T-helper 2 cell treated with Interferon-gamma antibody and Interleukin-4, amounts not matched to agents 5 μg/mL and 100 μg/mL, for 36 hours (primary cell): Measurements from ENCODE around the gene DIP2C.

Experiments
- DNase-seq: peaks from one replicate; pipeline ENCODE4 v3.0.0; 2021; ENCODE audit warnings: low spot score
- H3K27ac Mint-ChIP-seq: one replicate; pipeline ENCODE4 v1.8.0; 2021; ENCODE audit warnings: mild to moderate bottlenecking, mixed read lengths
- H3K27me3 Mint-ChIP-seq: one replicate; pipeline ENCODE4 v1.8.0; 2021; ENCODE audit warnings: low read depth, mixed read lengths
- H3K36me3 Mint-ChIP-seq: one replicate; pipeline ENCODE4 v1.8.0; 2021; ENCODE audit warnings: low read depth, mixed read lengths
- H3K4me1 Mint-ChIP-seq: one replicate; pipeline ENCODE4 v1.8.0; 2021; ENCODE audit warnings: low read depth, mixed read lengths
- H3K4me3 Mint-ChIP-seq: one replicate; pipeline ENCODE4 v1.8.0; 2022; ENCODE audit warnings: mild to moderate bottlenecking, moderate library complexity, mixed read lengths
- H3K9me3 Mint-ChIP-seq: one replicate; pipeline ENCODE4 v1.8.0; 2021; ENCODE audit warnings: mixed read lengths

DIP2C gene

DNA sequence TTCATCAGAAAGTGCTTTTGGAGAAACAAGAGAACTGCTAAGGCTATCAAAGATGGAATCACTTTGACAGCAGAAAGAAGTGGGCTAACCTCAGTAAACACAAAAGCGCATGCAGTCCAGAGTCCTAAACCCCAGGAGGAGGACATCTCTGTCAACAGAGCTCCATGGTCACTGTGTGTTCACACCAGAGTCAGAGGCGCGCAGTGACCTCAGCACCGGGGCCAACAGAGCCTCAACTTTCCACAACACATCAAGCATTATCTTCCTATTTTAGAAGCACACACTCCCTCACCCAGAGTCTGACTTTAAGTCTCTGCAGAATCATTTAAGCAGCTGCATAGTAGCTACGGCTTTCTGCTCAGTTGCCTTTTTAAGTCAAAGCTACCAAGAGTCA is 195.3 kb downstream of the DIP2C start:
- Mint-ChIP-seq H3K4me1 (no peaks in the 10 kb centered on the region), H3K9me3 (no peaks in the 10 kb centered on the region), H3K4me3 (no peak overlapping the region), H3K27me3 (peaks cover 6% of the 10 kb centered on the region), H3K36me3 (no peaks in the 10 kb centered on the region), H3K27ac (no peak overlapping the region)
- no peak for DNase-seq

GRCh38 chr10:493391-494148 is 195.9 kb downstream of the DIP2C start:
- no peak for DNase-seq
- Mint-ChIP-seq H3K4me1 (no peaks in the 10 kb centered on the region), H3K27me3 (peaks cover 6% of the 10 kb centered on the region), H3K27ac (no peak overlapping the region), H3K4me3 (no peak overlapping the region), H3K36me3 (no peaks in the 10 kb centered on the region), H3K9me3 (no peaks in the 10 kb centered on the region)

GRCh38 chr10:492836-493235 is 196.6 kb downstream of the DIP2C start:
- Mint-ChIP-seq H3K4me1 (no peaks in the 10 kb centered on the region), H3K4me3 (no peak overlapping the region), H3K27ac (no peak overlapping the region), H3K9me3 (no peaks in the 10 kb centered on the region), H3K27me3 (peaks cover 4% of the 10 kb centered on the region), H3K36me3 (no peaks in the 10 kb centered on the region)
- DNase-seq, result no peak

DNA sequence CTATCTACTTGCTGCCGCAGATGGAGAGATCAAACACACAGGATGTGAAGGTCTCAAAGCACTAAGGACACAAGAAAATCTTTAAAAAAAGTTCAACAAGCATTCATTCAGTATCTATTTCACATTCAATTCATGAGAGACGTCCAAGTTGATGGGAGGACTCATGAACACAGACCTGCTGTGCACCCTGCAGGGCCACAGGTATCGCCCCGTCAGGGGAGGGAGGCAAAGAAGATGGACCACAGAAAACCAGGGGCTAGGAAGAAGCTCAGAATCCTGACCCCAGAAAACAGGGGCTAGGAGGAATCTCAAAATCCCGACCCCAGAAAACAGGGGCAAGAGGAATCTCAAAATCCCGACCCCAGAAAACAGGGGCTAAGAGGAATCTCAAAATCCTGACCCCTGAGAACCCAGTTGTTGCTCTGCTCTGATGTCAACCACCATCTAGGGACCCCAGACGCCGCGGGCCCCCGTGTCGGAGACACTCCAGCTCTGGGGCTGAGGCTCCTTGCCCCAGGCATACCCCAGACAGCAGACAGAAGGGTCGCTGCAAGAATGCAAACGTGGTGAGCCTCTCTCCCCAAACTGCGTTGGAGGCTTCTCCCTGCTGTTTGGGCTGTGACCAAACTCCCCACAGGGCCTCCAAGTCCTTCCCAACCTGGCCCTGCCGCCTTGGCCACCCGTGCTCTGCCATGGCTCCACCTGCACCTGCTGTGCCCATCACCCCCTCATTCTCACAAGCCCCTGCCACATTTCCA is 197.6 kb downstream of the DIP2C start:
- Mint-ChIP-seq H3K27me3 (peaks cover 4% of the 10 kb centered on the region), H3K27ac (no peak overlapping the region), H3K9me3 (no peaks in the 10 kb centered on the region), H3K36me3 (no peaks in the 10 kb centered on the region), H3K4me3 (no peak overlapping the region), H3K4me1 (no peaks in the 10 kb centered on the region)
- no peak for DNase-seq

DNA sequence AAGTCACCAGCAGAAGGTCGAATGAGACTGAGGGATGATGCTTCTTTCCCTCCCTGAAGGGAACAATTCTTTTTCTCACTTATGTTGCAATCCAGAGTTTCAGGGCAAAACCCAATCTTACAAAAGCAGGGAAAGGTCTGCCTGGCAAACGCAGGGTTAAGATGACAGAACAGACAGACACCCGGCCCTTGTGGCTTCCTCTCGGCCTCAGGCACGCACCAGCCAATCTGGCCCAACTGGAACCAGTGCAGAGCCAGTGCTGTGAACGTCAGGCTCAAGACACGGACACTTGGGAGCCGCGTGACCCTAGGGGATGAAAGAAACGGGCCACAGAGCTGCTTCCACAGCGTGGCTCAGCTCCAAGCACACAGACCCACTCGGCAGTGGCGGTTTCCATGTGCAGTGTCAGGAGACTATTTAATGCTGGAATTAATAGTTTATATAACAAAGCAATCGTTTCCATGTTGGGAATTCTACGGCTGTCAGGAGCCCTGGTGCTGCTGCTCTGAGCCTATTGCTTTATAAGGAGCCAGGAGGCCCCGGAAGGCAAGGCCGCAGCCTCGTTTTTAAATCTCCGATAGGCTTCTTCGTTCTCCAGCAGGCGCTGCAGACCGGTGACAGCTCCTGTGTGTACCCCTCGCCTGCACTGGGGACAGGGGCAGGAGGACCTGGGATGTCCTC is 198.4 kb downstream of the DIP2C start:
- Mint-ChIP-seq H3K36me3 (no peaks in the 10 kb centered on the region), H3K9me3 (no peaks in the 10 kb centered on the region), H3K4me1 (no peaks in the 10 kb centered on the region), H3K4me3 (no peak overlapping the region), H3K27me3 (peaks cover 4% of the 10 kb centered on the region), H3K27ac (no peak overlapping the region)
- DNase-seq, result no peak

- Mint-ChIP-seq H3K4me1 (peaks cover 1% of the 10 kb centered on the region), H3K4me3 (no peak overlapping the region), H3K27me3 (peaks cover 4% of the 10 kb centered on the region), H3K9me3 (no peaks in the 10 kb centered on the region), H3K36me3 (peaks cover under 1% of the 10 kb centered on the region), H3K27ac (no peak overlapping the region)
- DNase-seq, result no peak
Measured at GRCh38 chr10:490256-490655, 199.2 kb downstream of the DIP2C start.

DNA sequence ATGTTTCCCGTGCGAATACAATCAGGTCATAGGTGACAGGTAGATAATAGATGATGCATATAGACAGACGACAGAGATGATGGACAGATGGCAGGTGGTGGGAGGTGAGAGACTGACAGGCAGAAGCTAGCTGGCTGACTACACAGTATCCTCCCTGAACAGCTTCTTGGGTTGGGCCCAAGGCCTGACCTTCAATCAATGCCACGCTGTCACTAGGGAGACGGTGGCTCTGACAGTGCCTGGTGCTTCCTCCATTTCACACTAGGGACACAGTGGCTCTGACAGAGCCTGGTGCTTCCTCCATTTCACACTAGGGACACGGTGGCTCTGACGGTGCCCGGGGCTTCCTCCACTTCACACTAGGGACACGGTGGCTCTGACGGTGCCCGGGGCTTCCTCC is 200.1 kb downstream of the DIP2C start:
- peaks cover 3% of the 10 kb centered on the region for H3K4me1 Mint-ChIP-seq
- DNase-seq, result no peak
- no peaks in the 10 kb centered on the region for H3K9me3 Mint-ChIP-seq
- H3K4me3 Mint-ChIP-seq, result no peak overlapping the region
- H3K27ac Mint-ChIP-seq, result no peak overlapping the region
- H3K36me3 Mint-ChIP-seq, result peaks cover 2% of the 10 kb centered on the region
- H3K27me3 Mint-ChIP-seq, result peaks cover 2% of the 10 kb centered on the region

- Mint-ChIP-seq H3K4me3 (no peak overlapping the region), H3K9me3 (no peaks in the 10 kb centered on the region), H3K4me1 (peaks cover 6% of the 10 kb centered on the region), H3K36me3 (peaks cover 2% of the 10 kb centered on the region), H3K27me3 (peaks cover 2% of the 10 kb centered on the region), H3K27ac (no peak overlapping the region)
- DNase-seq, result no peak
Measured at GRCh38 chr10:488933-489215, 200.6 kb downstream of the DIP2C start.

GRCh38 chr10:488081-488932 is 201.2 kb downstream of the DIP2C start:
- no peak overlapping the region for H3K27ac Mint-ChIP-seq
- peaks cover 2% of the 10 kb centered on the region for H3K36me3 Mint-ChIP-seq
- DNase-seq, result no peak
- peaks cover 6% of the 10 kb centered on the region for H3K4me1 Mint-ChIP-seq
- no peaks in the 10 kb centered on the region for H3K9me3 Mint-ChIP-seq
- H3K27me3 Mint-ChIP-seq, result peaks cover 2% of the 10 kb centered on the region
- no peak overlapping the region for H3K4me3 Mint-ChIP-seq

- peak overlapping the region; percentile 84 for H3K27ac Mint-ChIP-seq
- peaks cover 2% of the 10 kb centered on the region for H3K36me3 Mint-ChIP-seq
- no peak for DNase-seq
- H3K4me1 Mint-ChIP-seq, result peaks cover 6% of the 10 kb centered on the region
- H3K4me3 Mint-ChIP-seq, result peak overlapping the region; percentile 88
- peaks cover 2% of the 10 kb centered on the region for H3K27me3 Mint-ChIP-seq
- no peaks in the 10 kb centered on the region for H3K9me3 Mint-ChIP-seq
Measured at GRCh38 chr10:486666-487322, 202.7 kb downstream of the DIP2C start.

DNA sequence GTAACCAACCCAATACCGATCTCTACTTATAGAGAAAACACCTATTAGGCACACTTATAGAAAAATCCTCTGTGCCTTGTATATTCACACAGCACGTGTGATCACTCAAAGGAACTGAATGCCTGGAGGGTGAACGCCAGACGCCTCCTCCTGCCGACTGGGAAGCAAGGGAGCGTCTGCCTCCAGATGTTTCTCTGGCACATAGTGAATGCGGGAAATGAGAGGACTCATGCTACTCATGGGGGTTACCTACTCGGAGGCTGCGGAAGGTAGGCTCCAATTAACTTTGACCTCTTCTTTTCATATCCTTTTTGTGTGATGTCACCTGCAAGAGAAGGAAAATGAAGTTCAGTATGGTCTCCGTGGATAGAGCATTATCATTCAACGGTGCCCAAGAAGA is 203.3 kb downstream of the DIP2C start:
- DNase-seq, result no peak
- Mint-ChIP-seq H3K4me1 (peaks cover 6% of the 10 kb centered on the region), H3K27me3 (no peaks in the 10 kb centered on the region), H3K9me3 (no peaks in the 10 kb centered on the region), H3K4me3 (peak overlapping the region; percentile 88), H3K27ac (peak overlapping the region; percentile 84), H3K36me3 (peaks cover 2% of the 10 kb centered on the region)

- DNase-seq, result no peak
- H3K27ac Mint-ChIP-seq, result peak overlapping the region; percentile 87
Measured at GRCh38 chr10:485776-486175, 203.7 kb downstream of the DIP2C start.

GRCh38 chr10:484925-485661 is 204.4 kb downstream of the DIP2C start:
- Mint-ChIP-seq H3K27me3 (no peaks in the 10 kb centered on the region), H3K36me3 (peaks cover 2% of the 10 kb centered on the region), H3K27ac (peak overlapping the region; percentile 87), H3K9me3 (no peaks in the 10 kb centered on the region), H3K4me1 (peaks cover 6% of the 10 kb centered on the region), H3K4me3 (peak overlapping the region; percentile 88)
- DNase-seq, result no peak

More at GRCh38 chr10:485776-486175, 203.7 kb downstream of the DIP2C start:
- H3K27me3 Mint-ChIP-seq, result no peaks in the 10 kb centered on the region
- H3K36me3 Mint-ChIP-seq, result peaks cover 2% of the 10 kb centered on the region
- H3K4me1 Mint-ChIP-seq, result peaks cover 6% of the 10 kb centered on the region
- no peaks in the 10 kb centered on the region for H3K9me3 Mint-ChIP-seq
- peak overlapping the region; percentile 88 for H3K4me3 Mint-ChIP-seq
